CD4-positive, alpha-beta T cell (primary cell): ENCODE measurements around the gene HIVEP3. TPM values are rescaled to one million over a fixed set of nuclear protein-coding genes. Genes with fewer than 3 reads are reported as not detected.
A peak's percentile ranks its signal among the peaks of the same experiment; 100 is the strongest.

ENCODE experiments used
- ATAC-seq: fragments of 200-7000 bp; cut with Tn5 transposase; one replicate; pipeline ENCODE4 v1.10.0; 2022; ENCODE audit warnings: mild to moderate bottlenecking; ENCODE audit not compliant: poor library complexity
- CTCF ChIA-PET: fragments of 350-600 bp; sonication (Branson Sonifier 250); formaldehyde crosslinking; loops from one replicate; lab custom pipeline; 2021; ENCODE audit warnings: antibody characterized with exemption, inconsistent platforms; lab: Charles Lee
- POLR2A ChIA-PET: fragments of 350-600 bp; sonication (Branson Sonifier 250); formaldehyde crosslinking; loops from one replicate; lab custom pipeline; 2021; ENCODE audit warnings: antibody characterized with exemption, inconsistent platforms; lab: Charles Lee
- DNase-seq, 14 experiments: peaks; one replicate each; pipeline ENCODE4 v3.0.0-alpha.2; 2013 to 2020; ENCODE audit warnings: mixed read lengths in 2 of 14
- H3K27ac ChIP-seq, 2 donors: one replicate each; pipeline versions ENCODE4 v1.5.1 to v1.7.0; 2013; ENCODE audit warnings: low read length in 2 of 2, low read depth in 1 of 2, mild to moderate bottlenecking in 1 of 2
- H3K27me3 ChIP-seq, 2 experiments: 1 replicate in 1 of 2; 2 replicates in 1 of 2; pipeline versions ENCODE4 v1.6.1 to v1.7.0; 2013; ENCODE audit warnings: low read length in 2 of 2, control low read depth in 1 of 2, mild to moderate bottlenecking in 1 of 2, moderate library complexity in 1 of 2; ENCODE audit not compliant: insufficient read depth in 2 of 2, control insufficient read depth in 1 of 2
- H3K36me3 ChIP-seq: one replicate; pipeline ENCODE4 v1.6.1; 2013; ENCODE audit warnings: low read length, control low read depth; ENCODE audit not compliant: insufficient read depth
- H3K4me1 ChIP-seq: one replicate; pipeline ENCODE4 v1.6.1; 2013; ENCODE audit warnings: low read length, control low read depth; ENCODE audit not compliant: insufficient read depth
- H3K4me3 ChIP-seq: one replicate; pipeline ENCODE4 v1.5.1; 2013; ENCODE audit warnings: mild to moderate bottlenecking, low read length, moderate library complexity
- H3K9me3 ChIP-seq, 2 experiments: 1 replicate in 1 of 2; 2 replicates in 1 of 2; pipeline versions ENCODE4 v1.6.1 to v1.7.0; 2013; ENCODE audit warnings: low read length in 2 of 2, mild to moderate bottlenecking in 2 of 2, control low read depth in 1 of 2, moderate library complexity in 1 of 2; ENCODE audit not compliant: control insufficient read depth in 1 of 2, insufficient read depth in 1 of 2
- H3K27ac Mint-ChIP-seq: one replicate; pipeline ENCODE4 v1.8.0; 2020; ENCODE audit warnings: mixed read lengths
- H3K27me3 Mint-ChIP-seq: one replicate; pipeline ENCODE4 v1.8.0; 2021; ENCODE audit warnings: mixed read lengths
- H3K36me3 Mint-ChIP-seq: one replicate; pipeline ENCODE4 v1.8.0; 2021; ENCODE audit warnings: low read depth, mixed read lengths
- H3K4me1 Mint-ChIP-seq: one replicate; pipeline ENCODE4 v1.8.0; 2021; ENCODE audit warnings: low read depth, mixed read lengths
- H3K4me3 Mint-ChIP-seq: one replicate; pipeline ENCODE4 v1.8.0; 2020; ENCODE audit warnings: mild to moderate bottlenecking, mixed read lengths
- H3K9me3 Mint-ChIP-seq: one replicate; pipeline ENCODE4 v1.8.0; 2020; ENCODE audit warnings: mixed read lengths
- CTCF ChIP-seq: fragments of 200-600 bp; IDR thresholded peaks from one replicate; pipeline ENCODE4 v1.8.0; 2022; ENCODE audit warnings: antibody characterized with exemption, mild to moderate bottlenecking
- intact Hi-C, 2 experiments: fragments of 100-400 bp; cut with DNase I in 1 of 2; cut with micrococcal nuclease in 1 of 2; formaldehyde crosslinking; loops; one replicate each; pipeline versions ENCODE4 v1.15.1 to v1.9.0; 2023 to 2025; cut with DNase I, micrococcal nuclease
- total RNA-seq, 174 experiments: library from RNA in 2 of 174; stranded (reverse) in 2 of 174; gene quantifications; one replicate each; pipeline ENCODE4 v1.2.3 and lab custom pipeline; 2021 to 2026

HIVEP3 gene
- total RNA-seq, 2 experiments from 2014 or later, result 5.1 to 5.4 TPM

GRCh38 chr1:41791667-41792484 is 126.8 kb downstream of the HIVEP3 start:
- Mint-ChIP-seq H3K4me1 (peaks cover 30% of the 10 kb centered on the region), H3K9me3 (no peaks in the 10 kb centered on the region), H3K27me3 (no peaks in the 10 kb centered on the region), H3K36me3 (no peaks in the 10 kb centered on the region), H3K27ac (no peak overlapping the region), H3K4me3 (peak overlapping the region; percentile 7)
- ChIA-PET POLR2A (interaction anchor here (0.9 to 1.8 kb wide), 4 partner anchors 10 to 124 kb away, joined by 3 to 6 read pairs (median 4); no protein-coding TSS in a partner anchor), CTCF (no interaction called here)
- Histone ChIP-seq H3K27ac (no peak overlapping the region), H3K4me3 (no peak overlapping the region), H3K9me3 (no peaks in the 10 kb centered on the region), H3K27me3 (no peaks in the 10 kb centered on the region), H3K4me1 (peaks cover 39% of the 10 kb centered on the region), H3K36me3 (no peaks in the 10 kb centered on the region)
- no peak for TF ChIP-seq CTCF
- DNase-seq, result peak in 3 of 14 experiments; percentile 14 to 72 (median 50)
- intact Hi-C loops, result no loop called here
- ATAC-seq, result no peak

GRCh38 chr1:41790351-41790750 is 128.4 kb downstream of the HIVEP3 start:
- ChIA-PET POLR2A (interaction anchor here (1.2 kb wide), 1 partner anchor 13 kb away, joined by 3 read pairs; no protein-coding TSS in a partner anchor), CTCF (no interaction called here)
- ATAC-seq, result no peak
- Histone ChIP-seq H3K27me3 (no peaks in the 10 kb centered on the region), H3K9me3 (no peaks in the 10 kb centered on the region), H3K4me1 (peaks cover 39% of the 10 kb centered on the region), H3K36me3 (no peaks in the 10 kb centered on the region), H3K4me3 (no peak overlapping the region), H3K27ac (no peak overlapping the region)
- intact Hi-C loops, result no loop called here
- Mint-ChIP-seq H3K27me3 (no peaks in the 10 kb centered on the region), H3K4me1 (peaks cover 30% of the 10 kb centered on the region), H3K4me3 (no peak overlapping the region), H3K27ac (no peak overlapping the region), H3K9me3 (no peaks in the 10 kb centered on the region), H3K36me3 (no peaks in the 10 kb centered on the region)
- DNase-seq, result no peak
- TF ChIP-seq CTCF, result no peak

GRCh38 chr1:41789661-41790330 is 128.9 kb downstream of the HIVEP3 start:
- peaks cover 39% of the 10 kb centered on the region for H3K4me1 ChIP-seq
- peak in 1 of 14 experiments; percentile 49 for DNase-seq
- ChIA-PET CTCF (no interaction called here), POLR2A (interaction anchor here (1.2 kb wide), 1 partner anchor 13 kb away, joined by 3 read pairs; no protein-coding TSS in a partner anchor)
- no peaks in the 10 kb centered on the region for H3K9me3 ChIP-seq
- Mint-ChIP-seq H3K4me3 (no peak overlapping the region), H3K36me3 (no peaks in the 10 kb centered on the region), H3K9me3 (no peaks in the 10 kb centered on the region), H3K27me3 (no peaks in the 10 kb centered on the region), H3K27ac (no peak overlapping the region), H3K4me1 (peaks cover 30% of the 10 kb centered on the region)
- H3K4me3 ChIP-seq, result no peak overlapping the region
- no peaks in the 10 kb centered on the region for H3K27me3 ChIP-seq
- intact Hi-C loops, result no loop called here
- TF ChIP-seq CTCF, result no peak
- no peak overlapping the region for H3K27ac ChIP-seq
- no peaks in the 10 kb centered on the region for H3K36me3 ChIP-seq
- no peak for ATAC-seq
